H1 (cell line): ENCODE results near the gene NDRG4. TPM values are rescaled to one million over a fixed set of nuclear protein-coding genes. Genes with fewer than 3 reads are reported as not detected.

ENCODE experiments used
- CTCF ChIA-PET: fragments of 300-600 bp; sonication (Branson Sonifier 250); formaldehyde crosslinking; loops from one replicate; lab custom pipeline; 2021; ENCODE audit not compliant: partially characterized antibody; lab: Charles Lee
- POLR2A ChIA-PET: fragments of 300-600 bp; sonication (Branson Sonifier 250); formaldehyde crosslinking; loops from one replicate; lab custom pipeline; 2021; ENCODE audit warnings: inconsistent platforms; ENCODE audit not compliant: partially characterized antibody; lab: Charles Lee
- DNase-seq, 2 experiments: peaks; one replicate each; pipeline versions ENCODE4 v3.0.0 to v3.0.0-alpha.2; 2010 to 2022; ENCODE audit warnings: low spot score in 2 of 2, low read depth in 1 of 2, mixed read lengths in 1 of 2
- FAIRE-seq: peaks from 2 replicates; lab custom pipeline; 2011; peaks lifted over from hg19 to GRCh38; lab: Jason Lieb, UNC
- H2AFZ ChIP-seq: 2 replicates; pipeline ENCODE4 v1.8.1; 2012; ENCODE audit warnings: low read length, inconsistent platforms
- H2AK5ac ChIP-seq: 2 replicates; pipeline ENCODE4 v1.6.1; 2013; ENCODE audit warnings: low read depth, low read length
- H2BK120ac ChIP-seq: replicated peaks from 2 replicates; pipeline ENCODE3; 2013; ENCODE audit warnings: low read depth, low read length, inconsistent platforms
- H2BK12ac ChIP-seq: 2 replicates; pipeline ENCODE4 v1.6.1; 2013; ENCODE audit warnings: low read depth, low read length
- H2BK15ac ChIP-seq: 2 replicates; pipeline ENCODE4 v1.6.1; 2013; ENCODE audit warnings: low read length
- H2BK20ac ChIP-seq: 2 replicates; pipeline ENCODE4 v1.6.1; 2013; ENCODE audit warnings: low read length
- H2BK5ac ChIP-seq: 2 replicates; pipeline ENCODE4 v1.6.1; 2013; ENCODE audit warnings: low read depth, low read length
- H3K14ac ChIP-seq: 2 replicates; pipeline ENCODE4 v1.6.1; 2013; ENCODE audit warnings: inconsistent platforms; ENCODE audit not compliant: insufficient read length
- H3K18ac ChIP-seq: 2 replicates; pipeline ENCODE4 v1.6.1; 2013; ENCODE audit warnings: low read length; ENCODE audit errors: extremely low read depth
- H3K23ac ChIP-seq: 2 replicates; pipeline ENCODE4 v1.6.1; 2013; ENCODE audit warnings: inconsistent platforms; ENCODE audit not compliant: insufficient read length
- H3K23me2 ChIP-seq: 2 replicates; pipeline ENCODE4 v1.6.1; 2013; ENCODE audit warnings: low read depth, low read length
- H3K27ac ChIP-seq: 2 replicates; pipeline ENCODE4 v1.6.1; 2011; ENCODE audit warnings: low read depth, low read length, inconsistent platforms
- H3K27me3 ChIP-seq, 4 experiments: replicated peaks in 1 of 4; 1 replicate in 1 of 4; 2 replicates in 3 of 4; pipeline versions ENCODE4 v1.6.1 to v1.8.1; 2011 to 2013; ENCODE audit warnings: low read length in 3 of 4, mild to moderate bottlenecking in 3 of 4, inconsistent platforms in 2 of 4, mixed read lengths in 2 of 4, moderate library complexity in 1 of 4; ENCODE audit not compliant: control insufficient read depth in 3 of 4, insufficient read depth in 3 of 4; ENCODE audit errors: extremely low read depth in 1 of 4
- H3K36me3 ChIP-seq, 4 experiments: 2 replicates each; pipeline versions ENCODE4 v1.6.1 to v1.8.1; 2011 to 2013; ENCODE audit warnings: mild to moderate bottlenecking in 4 of 4, low read length in 3 of 4, moderate library complexity in 2 of 4, control low read depth in 1 of 4, inconsistent platforms in 1 of 4; ENCODE audit not compliant: insufficient read depth in 4 of 4, control insufficient read depth in 2 of 4
- H3K4ac ChIP-seq: replicated peaks from 2 replicates; pipeline ENCODE3; 2013; ENCODE audit warnings: low read length, low read depth, mixed read lengths, inconsistent platforms; ENCODE audit not compliant: insufficient read length
- H3K4me1 ChIP-seq, 4 experiments: replicated peaks in 1 of 4; 1 replicate in 1 of 4; 2 replicates in 3 of 4; pipeline versions ENCODE4 v1.6.1 to v1.8.1; 2011 to 2013; ENCODE audit warnings: low read length in 3 of 4, inconsistent platforms in 2 of 4, mixed read lengths in 1 of 4; ENCODE audit not compliant: insufficient read depth in 4 of 4, control insufficient read depth in 3 of 4
- H3K4me2 ChIP-seq, 2 experiments: 2 replicates each; pipeline versions ENCODE4 v1.6.1 to v1.8.1; 2011 to 2013; ENCODE audit warnings: low read depth in 2 of 2, low read length in 2 of 2, control low read depth in 1 of 2, inconsistent platforms in 1 of 2, mild to moderate bottlenecking in 1 of 2; ENCODE audit not compliant: insufficient read depth in 1 of 2
- H3K4me3 ChIP-seq, 4 experiments: fragments of 200-600, 300-600 bp in 1 of 4; sonication (generic), shearing (Covaris generic), sonication (Bioruptor Twin) in 1 of 4; 2 replicates each; pipeline versions ENCODE4 v1.5.1 to v1.8.1; 2011 to 2016; ENCODE audit warnings: low read length in 4 of 4, low read depth in 3 of 4, control low read depth in 2 of 4, inconsistent platforms in 2 of 4, mild to moderate bottlenecking in 2 of 4, mixed read lengths in 1 of 4, moderate library complexity in 1 of 4; ENCODE audit not compliant: insufficient read depth in 2 of 4; ENCODE audit errors: extremely low read depth in 1 of 4
- H3K56ac ChIP-seq: replicated peaks from 2 replicates; pipeline ENCODE3; 2013; ENCODE audit warnings: low read depth, mild to moderate bottlenecking, mixed read lengths, low read length, inconsistent platforms; ENCODE audit not compliant: insufficient read length
- H3K79me1 ChIP-seq: 2 replicates; pipeline ENCODE4 v1.6.1; 2013; ENCODE audit warnings: low read depth, low read length, control low read depth
- H3K79me2 ChIP-seq, 2 experiments: 2 replicates each; pipeline versions ENCODE4 v1.6.1 to v1.8.1; 2012 to 2013; ENCODE audit warnings: low read length in 2 of 2, mild to moderate bottlenecking in 2 of 2, inconsistent platforms in 1 of 2; ENCODE audit not compliant: insufficient read depth in 2 of 2, control insufficient read depth in 1 of 2
- H3K9ac ChIP-seq, 4 experiments: replicated peaks in 1 of 4; 1 replicate in 1 of 4; 2 replicates in 3 of 4; pipeline versions ENCODE4 v1.6.1 to v1.8.1; 2011 to 2013; ENCODE audit warnings: low read depth in 3 of 4, low read length in 3 of 4, control low read depth in 2 of 4, mild to moderate bottlenecking in 2 of 4, moderate library complexity in 2 of 4, inconsistent platforms in 1 of 4; ENCODE audit errors: extremely low read depth in 1 of 4
- H3K9me3 ChIP-seq, 2 experiments: 2 replicates each; pipeline versions ENCODE4 v1.6.1 to v1.8.1; 2012 to 2013; ENCODE audit warnings: mild to moderate bottlenecking in 2 of 2, moderate library complexity in 2 of 2, control low read depth in 1 of 2, inconsistent platforms in 1 of 2, low read depth in 1 of 2, low read length in 1 of 2, mixed read lengths in 1 of 2; ENCODE audit not compliant: insufficient read depth in 2 of 2
- H4K20me1 ChIP-seq, 2 experiments: replicated peaks in 1 of 2; 2 replicates each; pipeline versions ENCODE3 to v1.8.1; 2011 to 2013; ENCODE audit warnings: inconsistent platforms in 2 of 2, low read length in 2 of 2, mild to moderate bottlenecking in 1 of 2; ENCODE audit not compliant: insufficient read depth in 2 of 2, control insufficient read depth in 1 of 2
- H4K5ac ChIP-seq: 2 replicates; pipeline ENCODE4 v1.6.1; 2013; ENCODE audit warnings: low read length, low read depth, mixed read lengths, inconsistent platforms; ENCODE audit not compliant: insufficient read length
- H4K8ac ChIP-seq: 2 replicates; pipeline ENCODE4 v1.8.0; 2013; ENCODE audit warnings: mild to moderate bottlenecking, moderate library complexity, low read length, inconsistent platforms; ENCODE audit not compliant: insufficient read depth; ENCODE audit errors: extremely low read depth
- H4K91ac ChIP-seq: replicated peaks from 2 replicates; pipeline ENCODE3; 2013; ENCODE audit warnings: low read length, mixed read lengths, inconsistent platforms; ENCODE audit not compliant: insufficient read length
- PHF8 ChIP-seq: fragments of 200-600 bp; sonication (generic); conservative IDR thresholded peaks from 2 replicates; pipeline ENCODE4 v1.7.1; 2012; ENCODE audit warnings: low read depth, mild to moderate bottlenecking, inconsistent platforms, low read length, moderate library complexity
- POU5F1 ChIP-seq: IDR thresholded peaks from 2 replicates; pipeline ENCODE4 v1.6.1; 2011; ENCODE audit warnings: low read depth, mild to moderate bottlenecking, low read length, moderate library complexity
- WGBS, 2 experiments: shearing (Covaris generic) in 1 of 2; methylation state at CpG; one replicate each; pipeline versions ENCODE4 v1.1.6 to v1.1.7; 2013 to 2015; ENCODE audit warnings: low lambda C conversion rate in 2 of 2, mixed read lengths in 2 of 2, inconsistent platforms in 1 of 2, low coverage in 1 of 2, missing lambda C conversion rate in 1 of 2; ENCODE audit not compliant: insufficient replicate concordance in 2 of 2, insufficient coverage in 1 of 2, insufficient read length in 1 of 2; ENCODE audit errors: extremely low coverage in 1 of 2, missing lambda C conversion rate in 1 of 2; 5-methylcytosine and 5-hydroxymethylcytosine counted together
- polyA plus RNA-seq, 7 experiments: library from polyadenylated mRNA; depleted of rRNA in 3 of 7; stranded (reverse) in 5 of 7; unstranded in 2 of 7; fragments of >200 nt in 5 of 7; fragments of 200-250 nt in 2 of 7; gene quantifications; 1 replicate in 5 of 7; 2 replicates in 1 of 7; 4 replicates in 1 of 7; pipeline versions ENCODE4 v1.2.1 to v1.2.3, GENCODE V29; 2011 to 2013; ENCODE audit warnings: missing spikeins in 2 of 7, mixed read lengths in 2 of 7
- total RNA-seq: library from RNA; stranded (reverse); fragmentation: NEBNext Ultra II Directional; extraction: Animal tissue kit (Norgen Biotek cat#: 25700); gene quantifications from 2 replicates; pipeline ENCODE4 v1.2.1, GENCODE V29; 2021

NDRG4 gene
- total and polyA plus RNA-seq, 2 of the 8 experiments (the other 6 are each of a cell fraction or from before 2014, with no cell fraction given) = 20.8 to 30.9 TPM

GRCh38 chr16:58466396-58466795 is 33.5 kb upstream of the NDRG4 start:
- DNase-seq = no peak
- no peak overlapping the region for H3K18ac ChIP-seq
- H3K9ac ChIP-seq = no peak overlapping the region
- no peak overlapping the region for H3K56ac ChIP-seq
- no peak overlapping the region for H2AK5ac ChIP-seq
- H3K79me2 ChIP-seq = no peaks in the 10 kb centered on the region
- no peak overlapping the region for H2BK120ac ChIP-seq
- no peak overlapping the region; the same call in 1 of the 2 replicates for H4K8ac ChIP-seq
- no peak overlapping the region for H3K4me3 ChIP-seq
- no peak overlapping the region for H2BK5ac ChIP-seq
- no peak overlapping the region for H3K4me2 ChIP-seq
- no peaks in the 10 kb centered on the region for H3K9me3 ChIP-seq
- H3K23ac ChIP-seq = no peak overlapping the region
- H3K23me2 ChIP-seq = peaks cover 19% of the 10 kb centered on the region
- peaks cover 0 to 3% (median 0%) of the 10 kb centered on the region in 4 experiments; a peak in 1 of 8 replicates for H3K36me3 ChIP-seq
- peaks cover 4 to 22% (median 10%) of the 10 kb centered on the region in 4 experiments for H3K4me1 ChIP-seq
- no peak overlapping the region for H2BK20ac ChIP-seq
- POLR2A ChIA-PET = no interaction called here
- H4K5ac ChIP-seq = no peak overlapping the region
- no peak overlapping the region for H3K4ac ChIP-seq
- CTCF ChIA-PET = interaction anchor here (0.6 to 2.7 kb wide), 12 partner anchors 7 to 129 kb away, joined by 3 to 11 read pairs (median 4); no protein-coding TSS in a partner anchor
- 0 out of 2 replicates have a peak overlapping the region, but pooled peaks have one; percentile 9 for H2BK12ac ChIP-seq
- H3K27me3 ChIP-seq = peaks cover 27 to 54% (median 48%) of the 10 kb centered on the region in 4 experiments
- 94% methylated on average over 3 of the region's 3 CpGs; no CpG with 5 or more reads in 1 of the 2 experiments for WGBS, 2 experiments
- H2AFZ ChIP-seq = no peak overlapping the region
- no peak overlapping the region for H2BK15ac ChIP-seq
- H4K91ac ChIP-seq = no peak overlapping the region
- H3K14ac ChIP-seq = no peak overlapping the region
- no peaks in the 10 kb centered on the region for H4K20me1 ChIP-seq
- TF ChIP-seq POU5F1 (no peak), PHF8 (no peak)
- FAIRE-seq = no peak
- no peaks in the 10 kb centered on the region for H3K79me1 ChIP-seq
- no peak overlapping the region for H3K27ac ChIP-seq
